Activated CD4-positive, alpha-beta T cell treated with anti-CD3 and anti-CD28 coated beads, Interleukin-2, amount 50 U/mL, for 16 hours (primary cell): ENCODE results near the gene TTC17.

Experiments
- DNase-seq: peaks from one replicate; pipeline ENCODE4 v3.0.0-alpha.2; 2020

Gene TTC17

DNA sequence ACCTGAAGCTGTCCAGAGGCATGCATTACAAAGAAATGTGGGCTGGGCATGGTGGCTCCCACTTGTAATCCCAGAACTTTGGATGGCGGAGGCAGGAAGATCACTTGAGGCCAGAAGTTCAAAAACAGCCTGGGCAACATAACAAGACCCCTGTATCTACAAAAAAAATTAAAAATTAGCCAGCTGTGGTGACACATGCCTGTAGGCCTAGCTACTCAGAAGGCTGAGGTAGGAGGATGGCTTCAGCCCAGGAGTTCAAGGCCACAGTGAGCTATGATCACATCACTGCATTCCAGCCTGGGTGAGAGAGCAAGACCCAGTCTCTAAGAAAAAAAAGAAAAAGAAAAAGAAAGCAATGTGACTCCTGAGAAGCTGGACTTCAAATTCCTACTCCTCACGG is 183.3 kb downstream of the TTC17 start:
- no peak for DNase-seq

DNA sequence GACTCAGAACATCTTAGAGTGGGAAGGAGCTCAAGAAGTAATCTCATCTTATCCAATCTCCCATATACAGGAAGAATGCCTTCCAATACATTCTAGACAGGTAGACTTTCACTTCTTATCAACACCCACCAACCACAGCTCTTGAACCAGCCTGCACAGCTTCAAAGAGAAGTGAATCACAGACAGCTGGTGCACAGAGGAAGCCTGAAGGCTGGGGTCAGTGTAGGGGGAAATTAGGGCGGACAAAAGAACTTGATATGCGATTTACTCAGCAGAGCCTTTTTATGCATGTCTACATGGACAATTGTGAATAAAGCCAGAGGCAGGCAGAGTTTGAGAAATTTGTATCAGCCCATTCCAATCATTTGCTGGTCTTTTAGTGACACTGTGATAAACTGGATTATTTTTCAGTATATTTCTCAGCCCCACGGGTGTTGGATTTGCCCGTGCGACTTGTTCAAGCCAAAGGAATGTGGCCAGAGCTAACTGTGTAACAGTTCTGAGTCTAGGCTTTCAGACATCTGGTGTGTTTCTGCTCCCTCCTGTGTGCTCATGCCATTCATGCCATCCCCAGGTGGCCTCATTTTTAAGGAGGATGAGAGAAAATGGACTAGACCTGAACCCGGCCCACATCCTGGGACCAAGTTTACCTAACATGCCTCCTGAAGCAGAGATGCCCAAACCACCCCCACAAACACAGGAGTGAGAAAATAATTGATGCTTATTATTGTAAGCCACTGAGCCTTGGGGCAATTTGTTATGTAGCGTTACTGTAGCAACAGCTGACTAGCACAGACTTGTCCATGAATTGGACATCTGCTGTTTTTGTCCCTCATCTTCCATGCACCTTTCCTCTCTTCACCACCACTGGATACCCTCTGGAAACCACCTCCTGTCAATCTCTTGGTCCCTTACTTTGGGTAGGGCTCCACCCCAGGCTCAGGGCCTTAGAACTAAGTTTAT is 184.3 kb downstream of the TTC17 start:
- no peak for DNase-seq
